ENCODE results near the gene SETD1B.
A peak's percentile ranks its signal among the peaks of the same experiment; 100 is the strongest.
"Not testable (repeated sequence)": the region's sequence is repeated elsewhere in the genome, so short reads cannot be mapped to it uniquely, and the experiment has no call there.

Gene SETD1B

GRCh38 chr12:121781484-121781997 lies 22.3 kb upstream of the SETD1B start:
- DNase-seq = no peak

- peak in 1 of 2 experiments; percentile 34 for DNase-seq
These were observed 21.5 kb upstream of the SETD1B start for GRCh38 chr12:121781998-121782979.

- DNase-seq = no peak
These were observed 20.0 kb upstream of the SETD1B start for GRCh38 chr12:121783766-121784165.

- peak; percentile 78 to 89 for DNase-seq
These were observed 19.3 kb upstream of the SETD1B start for GRCh38 chr12:121784460-121784859.

GRCh38 chr12:121786440-121786825 lies 17.4 kb upstream of the SETD1B start:
- peak; percentile 98 for DNase-seq

GRCh38 chr12:121787063-121788025 lies 16.5 kb upstream of the SETD1B start:
- DNase-seq = peak in 1 of 2 experiments; percentile 31

- no peak for DNase-seq
These were observed 15.5 kb upstream of the SETD1B start for GRCh38 chr12:121788176-121788818.

GRCh38 chr12:121789233-121789781 lies 14.5 kb upstream of the SETD1B start:
- no peak for DNase-seq

- DNase-seq = no peak
These were observed 13.7 kb upstream of the SETD1B start for GRCh38 chr12:121789800-121790728.

- DNase-seq = not testable (repeated sequence)
These were observed 13.0 kb upstream of the SETD1B start for GRCh38 chr12:121790785-121791184.

- peak in 1 of 2 experiments; percentile 71 for DNase-seq
These were observed 11.9 kb upstream of the SETD1B start for GRCh38 chr12:121791671-121792551.

GRCh38 chr12:121792607-121793439 lies 11.0 kb upstream of the SETD1B start:
- DNase-seq = no peak

- DNase-seq = peak in 1 of 2 experiments; percentile 83
These were observed 10.4 kb upstream of the SETD1B start, which contains the start of gene RHOF for GRCh38 chr12:121793440-121793837. TSS of gene RHOF (minus strand) at chr12:121793688. CDS start at chr12:121793633, 55 bp downstream.

- peak; percentile 71 to 94 for DNase-seq
These were observed 9.8 kb upstream of the SETD1B start for GRCh38 chr12:121793838-121794533.

GRCh38 chr12:121794534-121795033 lies 9.2 kb upstream of the SETD1B start:
- DNase-seq = no peak

- peak; percentile 51 to 70 for DNase-seq
These were observed 8.5 kb upstream of the SETD1B start for GRCh38 chr12:121795034-121795968.
